Iris pigment epithelial cell (primary cell): ENCODE results near the gene TEPSIN.

Source experiments
- DNase-seq: peaks from one replicate; pipeline ENCODE4 v3.0.0-alpha.2; 2011; ENCODE audit warnings: low read depth

TEPSIN gene

DNA sequence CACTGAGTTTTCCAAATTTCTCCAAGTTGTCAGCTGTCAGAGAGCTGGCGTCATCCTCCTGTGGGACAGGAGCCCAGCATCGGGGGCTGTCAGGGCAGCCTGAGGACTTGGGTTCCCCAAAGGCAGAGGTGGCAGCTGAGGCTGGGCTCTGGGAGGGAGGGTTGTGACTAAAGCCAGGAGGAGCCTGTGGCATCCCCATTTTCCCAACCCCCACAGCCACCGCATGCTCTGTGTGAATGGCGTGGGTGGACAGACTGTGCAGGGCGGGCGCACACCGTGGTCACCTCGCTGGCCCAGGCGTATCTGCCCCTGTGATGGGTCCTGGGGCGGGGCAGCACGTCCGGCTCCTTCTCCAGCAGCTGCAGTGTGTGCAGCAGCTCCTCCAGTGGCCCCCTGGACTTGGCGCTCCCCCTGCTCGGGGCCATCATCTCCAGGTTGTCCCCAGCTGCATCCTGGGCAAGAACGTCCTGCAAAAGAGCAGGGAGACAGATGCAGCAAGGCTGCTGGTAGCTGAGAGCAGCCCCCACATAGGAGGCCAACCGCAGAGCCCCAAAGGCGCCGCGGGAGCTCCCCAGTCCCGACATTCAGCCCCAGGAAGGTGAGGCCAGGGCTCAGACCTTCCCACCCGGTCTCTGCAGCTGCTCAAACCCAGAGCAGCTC, 40.9 kb downstream of the TEPSIN start:
- DNase-seq = no peak

GRCh38 chr17:81197409-81197795, 41.5 kb downstream of the TEPSIN start:
- DNase-seq = no peak

- no peak for DNase-seq
Measured at GRCh38 chr17:81196505-81197408, 42.1 kb downstream of the TEPSIN start.

- no peak for DNase-seq
Measured at GRCh38 chr17:81195941-81196495, 42.8 kb downstream of the TEPSIN start.

GRCh38 chr17:81194941-81195901, 43.6 kb downstream of the TEPSIN start:
- DNase-seq = no peak

DNA sequence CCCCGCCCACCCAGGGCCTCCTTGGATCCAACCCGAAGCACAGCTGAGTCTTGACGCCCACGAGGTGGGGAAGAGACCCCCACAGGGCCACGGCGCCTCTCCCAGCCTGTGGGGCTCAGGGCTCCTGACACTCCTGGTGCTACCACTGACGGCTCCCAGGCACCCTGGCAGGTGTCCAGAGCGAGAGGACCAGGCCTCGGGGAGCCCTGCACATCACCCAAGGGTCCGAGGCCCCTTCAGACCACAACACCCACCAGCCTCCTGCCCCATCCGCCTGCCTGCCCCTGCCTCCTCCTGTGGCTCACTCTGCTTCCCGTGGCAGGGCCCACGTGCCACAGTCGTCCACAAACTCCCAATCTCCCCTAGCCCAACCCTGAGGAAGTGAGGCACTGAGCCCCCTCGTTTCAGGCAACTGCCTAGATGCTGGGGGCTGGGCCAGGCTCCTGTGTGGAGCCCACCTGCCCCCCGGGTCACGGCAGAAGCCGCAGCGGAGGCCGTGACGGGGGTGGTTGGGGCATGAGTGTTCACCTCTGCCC, 44.6 kb downstream of the TEPSIN start:
- no peak for DNase-seq

DNA sequence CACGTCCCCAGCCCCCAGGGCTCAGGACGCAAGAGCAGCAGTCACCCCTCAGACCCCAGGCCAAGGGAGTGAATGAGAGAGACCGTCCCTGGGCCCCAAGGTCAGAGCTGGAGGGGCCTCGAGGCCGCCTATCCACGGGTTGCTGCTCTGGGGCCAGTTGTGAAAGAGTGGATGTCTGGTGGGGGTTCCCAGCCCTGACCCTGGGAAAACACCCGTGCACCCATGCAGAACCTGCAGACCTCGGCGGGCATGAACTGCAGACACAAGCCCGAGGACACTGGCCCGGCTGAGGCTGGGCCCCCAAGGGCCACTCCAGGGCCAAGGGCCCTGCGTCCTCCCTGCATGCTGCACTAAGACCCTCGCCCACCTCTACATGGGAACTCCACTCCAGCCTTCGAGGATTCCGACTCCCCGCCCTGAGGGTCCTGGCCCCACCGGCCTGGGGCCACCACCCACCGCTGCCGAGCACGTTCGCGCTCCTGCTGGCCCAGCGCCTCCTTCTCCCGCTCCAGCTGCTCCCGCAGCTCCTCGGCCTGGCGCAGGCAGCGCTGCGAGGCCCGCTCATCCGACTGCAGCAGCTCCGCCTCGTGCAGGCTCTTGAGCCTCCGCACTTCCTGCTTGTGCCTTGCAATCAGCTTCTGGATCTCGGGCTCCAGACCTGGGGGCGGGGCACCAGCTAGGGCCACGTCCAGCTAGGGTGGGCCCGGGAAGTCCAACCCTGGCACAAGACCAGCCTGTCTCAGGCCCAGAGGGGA, 45.2 kb downstream of the TEPSIN start:
- DNase-seq = no peak

DNA sequence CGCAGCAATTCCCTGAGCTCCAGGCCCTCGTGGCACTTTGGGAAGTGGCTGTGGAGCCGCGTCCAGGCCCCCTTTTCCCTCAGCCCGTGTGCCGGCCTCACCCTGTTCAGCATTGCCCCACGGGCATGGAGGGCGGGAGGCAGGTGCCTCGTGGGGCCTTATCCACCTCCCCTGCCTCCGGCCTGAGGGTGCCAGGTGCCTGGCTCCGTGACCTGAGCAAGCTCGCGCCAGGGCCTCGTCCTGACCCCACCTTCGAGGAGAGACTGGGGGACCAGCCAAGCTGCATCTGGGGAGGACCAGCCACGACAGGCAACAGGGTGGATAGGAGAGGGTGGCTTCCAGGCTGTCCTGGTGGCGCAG, 45.8 kb downstream of the TEPSIN start:
- no peak for DNase-seq

DNA sequence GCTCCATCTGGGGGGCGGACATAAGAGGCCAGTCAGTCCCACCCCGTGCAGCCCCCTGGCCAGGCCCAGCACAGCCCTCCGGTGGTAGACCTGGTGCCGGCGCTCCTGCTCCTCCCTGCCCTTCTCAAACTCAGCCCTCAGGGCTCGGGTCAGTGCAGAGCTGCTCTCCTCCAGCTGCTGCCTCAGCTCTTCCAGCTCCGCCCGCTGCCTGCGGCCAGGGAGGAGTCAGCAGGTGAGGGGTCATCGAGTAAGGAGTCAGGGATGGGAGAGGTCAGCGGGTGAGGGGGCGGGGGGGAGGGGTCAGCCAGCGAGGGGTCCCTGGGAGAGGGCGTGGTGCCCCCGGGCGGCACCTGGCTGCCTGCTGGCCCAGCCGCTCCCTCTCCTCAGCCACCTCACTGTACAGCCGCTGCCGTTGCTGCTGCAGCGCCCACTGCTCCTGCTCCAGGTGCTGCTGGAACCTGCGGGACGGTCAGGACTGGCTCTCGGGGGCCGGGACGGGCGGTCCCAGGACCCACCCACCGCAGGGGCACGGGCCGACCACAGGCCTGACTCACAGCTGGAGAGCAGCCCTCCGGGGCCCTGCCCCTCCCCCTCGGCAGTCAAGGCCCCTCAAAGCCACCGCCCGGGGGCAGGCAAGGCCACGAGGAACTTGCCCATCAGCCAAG, 46.3 kb downstream of the TEPSIN start:
- DNase-seq = no peak

- DNase-seq = no peak
Measured at GRCh38 chr17:81191646-81192045, 47.2 kb downstream of the TEPSIN start.

DNA sequence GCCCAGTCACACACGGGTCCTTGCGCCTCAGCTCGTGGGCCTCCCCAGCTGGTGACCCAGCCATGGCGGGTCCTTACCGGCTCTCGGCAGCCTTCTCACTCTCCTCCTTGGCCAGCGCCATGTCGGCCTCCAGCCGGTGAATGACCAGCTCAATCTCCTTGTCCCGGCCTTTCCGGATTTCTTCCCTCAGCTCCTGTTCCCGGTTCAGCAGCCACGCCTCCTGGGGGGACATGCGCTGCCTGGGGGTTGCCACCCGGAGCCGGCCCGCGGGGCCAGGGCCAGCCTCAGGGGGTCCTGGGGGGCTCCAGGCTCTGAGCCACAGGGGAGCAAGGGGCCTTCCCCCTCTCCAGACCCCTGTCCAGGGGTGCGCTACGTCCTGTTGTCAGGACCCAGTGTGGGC, 47.7 kb downstream of the TEPSIN start:
- DNase-seq = no peak

DNA sequence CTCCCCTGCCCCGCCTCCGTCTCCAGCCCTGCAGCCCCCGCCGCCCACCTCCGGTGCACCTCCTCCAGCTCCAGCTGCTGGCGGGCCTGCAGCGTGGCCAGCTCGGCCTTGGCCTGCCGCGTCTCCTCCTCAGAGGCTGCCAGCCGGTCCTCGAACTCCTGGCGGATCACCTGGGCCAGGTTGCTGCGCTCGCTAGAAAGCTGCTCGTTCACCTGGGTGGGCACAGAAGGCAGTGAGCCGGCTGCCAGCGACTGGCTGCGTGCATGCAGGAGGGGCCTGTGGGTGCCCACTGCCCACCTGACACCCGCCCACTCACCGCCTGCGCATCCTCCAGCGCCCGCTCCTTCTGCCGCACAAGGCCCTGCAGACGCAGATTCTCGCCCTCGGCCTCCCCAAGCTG, 48.3 kb downstream of the TEPSIN start:
- DNase-seq = no peak

DNA sequence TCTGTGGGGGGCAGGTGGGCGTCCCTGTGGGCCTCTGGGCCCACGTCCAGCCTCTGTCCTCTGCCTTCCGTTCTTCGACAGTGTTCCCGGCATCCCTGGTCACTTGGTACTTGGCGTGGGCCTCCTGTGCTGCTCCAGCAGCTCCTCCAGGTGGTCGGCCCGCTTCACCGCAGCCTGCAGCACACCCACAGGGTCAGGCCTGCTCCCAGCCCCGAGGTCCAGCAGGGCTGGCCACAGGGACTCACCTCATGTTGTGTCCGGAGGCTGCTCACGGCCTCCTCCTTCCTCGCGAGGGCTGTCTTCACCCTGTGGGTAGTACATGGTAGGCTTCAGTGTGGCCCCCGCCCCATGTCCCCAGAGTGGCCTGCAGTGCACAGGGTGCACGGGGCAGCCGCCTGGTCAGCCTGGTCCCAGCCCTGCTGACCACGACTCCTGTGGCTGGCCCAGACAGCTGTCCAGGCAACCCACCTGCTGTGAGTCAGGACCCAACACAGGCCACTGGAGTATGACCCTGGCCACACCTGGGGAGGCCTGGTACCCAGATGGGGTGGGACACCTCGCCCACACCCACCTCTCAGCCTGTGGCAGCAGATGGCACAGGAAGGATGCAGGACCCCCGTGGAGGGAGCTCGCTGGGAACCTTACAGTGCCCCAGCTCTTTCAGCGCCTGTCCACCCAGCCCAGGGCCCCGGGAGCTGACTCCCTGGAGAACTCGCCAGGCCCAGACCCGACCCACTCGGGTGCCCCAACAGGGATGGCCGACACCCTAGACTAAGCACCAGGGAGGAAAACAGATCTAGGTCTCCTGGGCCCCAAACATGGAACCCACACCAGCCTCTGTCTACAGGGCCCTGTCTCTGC, 49.0 kb downstream of the TEPSIN start:
- DNase-seq = no peak

- no peak for DNase-seq
Measured at GRCh38 chr17:81189016-81189415, 49.8 kb downstream of the TEPSIN start.

- DNase-seq = no peak
Measured at GRCh38 chr17:81188491-81188840, 50.4 kb downstream of the TEPSIN start.

GRCh38 chr17:81187586-81188490, 51.0 kb downstream of the TEPSIN start:
- DNase-seq = no peak

GRCh38 chr17:81187120-81187519, 51.7 kb downstream of the TEPSIN start:
- DNase-seq = no peak

GRCh38 chr17:81186203-81186602, 52.7 kb downstream of the TEPSIN start:
- no peak for DNase-seq

DNA sequence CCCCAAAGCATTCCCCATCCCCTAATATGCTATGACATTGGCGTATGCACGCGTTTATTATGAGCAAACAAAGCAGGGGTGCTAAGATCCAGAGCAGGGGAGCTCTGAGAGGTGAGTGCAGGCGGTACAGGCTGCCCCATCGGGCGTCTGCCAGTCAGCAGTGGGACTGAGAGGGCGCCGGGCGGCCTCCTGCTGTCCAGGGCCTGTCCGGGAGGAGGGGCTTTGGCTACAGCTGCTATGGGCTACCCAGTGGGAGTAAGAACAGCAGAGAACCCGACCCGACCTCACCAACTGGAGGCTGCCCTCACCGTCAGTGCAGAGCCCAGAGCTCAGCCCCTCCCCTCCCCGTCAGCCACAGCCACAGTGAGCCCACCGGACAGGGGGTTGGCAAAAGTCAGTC, 54.3 kb downstream of the TEPSIN start:
- DNase-seq = no peak
